HCT116 (cell line): Measurements from ENCODE around the gene M6PR. TPM values are rescaled to one million over a fixed set of nuclear protein-coding genes. Genes with fewer than 3 reads are reported as not detected.

Experiments
- ATAC-seq: fragments of 200-7000 bp; cut with Tn5 transposase; 2 replicates; pipeline ENCODE4 v1.9.1; 2020; ENCODE audit warnings: mild to moderate bottlenecking, moderate library complexity
- BruUV-seq: library from RNA; stranded (reverse); fragments of 400-500 nt; replicated peaks from 2 replicates; lab custom pipeline; 2021; lab: Mats Ljungman, UMichigan
- CTCF ChIA-PET: fragments of 300-600 bp; sonication (Branson Sonifier 250); formaldehyde crosslinking; loops from one replicate; lab custom pipeline; 2021; ENCODE audit warnings: antibody characterized with exemption; lab: Charles Lee
- POLR2A ChIA-PET: fragments of 300-600, 350-600 bp; sonication (Branson Sonifier 250); formaldehyde crosslinking; loops from one replicate; lab custom pipeline; 2021; ENCODE audit warnings: antibody characterized with exemption; lab: Charles Lee
- RAD21 ChIA-PET, 2 experiments: fragments of 300-600 bp; sonication (Branson Sonifier 250); formaldehyde crosslinking; loops; one replicate each; lab custom pipeline; 2023; ENCODE audit warnings: low total read pairs in 2 of 2; ENCODE audit not compliant: uncharacterized antibody in 2 of 2, unreplicated experiment in 2 of 2, low non-redundant PET in 1 of 2; lab: Charles Lee
- DNase-seq: peaks from one replicate; pipeline ENCODE4 v3.0.0-alpha.2; 2010; ENCODE audit warnings: low read depth, low spot score
- H2AFZ ChIP-seq: fragments of 200-600 bp; shearing (Covaris generic), sonication (generic); 2 replicates; pipeline ENCODE4 v1.6.1; 2017; ENCODE audit warnings: low read depth, mixed run types, mixed read lengths, antibody characterized with exemption, low read length; ENCODE audit not compliant: poor library complexity, severe bottlenecking
- H3K27ac ChIP-seq: 2 replicates; pipeline ENCODE4 v1.5.1; 2012; ENCODE audit warnings: low read depth, low read length
- H3K27me3 ChIP-seq: fragments of 200-600 bp; sonication (generic); 2 replicates; pipeline ENCODE4 v1.6.1; 2016; ENCODE audit warnings: mixed run types, low read length, mixed read lengths; ENCODE audit not compliant: insufficient read depth
- H3K36me3 ChIP-seq, 2 experiments: fragments of 200-500 bp in 1 of 2; fragments of 200-600 bp in 1 of 2; sonication (Bioruptor generic) in 1 of 2; sonication (generic) in 1 of 2; 2 replicates each; pipeline versions ENCODE4 v1.5.1 to v1.6.1; 2014 to 2016; ENCODE audit warnings: low read length in 2 of 2, inconsistent platforms in 1 of 2, mixed read lengths in 1 of 2, mixed run types in 1 of 2; ENCODE audit not compliant: insufficient read depth in 2 of 2, control insufficient read depth in 1 of 2
- H3K4me1 ChIP-seq, 2 experiments: fragments of 200-600 bp in 1 of 2; sonication (generic) in 1 of 2; 2 replicates each; pipeline versions ENCODE4 v1.5.1 to v1.6.1; 2012 to 2017; ENCODE audit warnings: low read length in 2 of 2, inconsistent platforms in 1 of 2, mild to moderate bottlenecking in 1 of 2, mixed read lengths in 1 of 2, mixed run types in 1 of 2, moderate library complexity in 1 of 2; ENCODE audit not compliant: insufficient read depth in 2 of 2, control insufficient read depth in 1 of 2
- H3K4me2 ChIP-seq: fragments of 200-600 bp; sonication (generic); 2 replicates; pipeline ENCODE4 v1.6.1; 2017; ENCODE audit warnings: mixed run types, low read length, mixed read lengths
- H3K4me3 ChIP-seq, 2 experiments: fragments of 200-600 bp in 1 of 2; sonication (generic) in 1 of 2; replicated peaks in 1 of 2; 2 replicates each; pipeline ENCODE4 v1.5.1; 2011 to 2016; ENCODE audit warnings: low read length in 2 of 2, control low read depth in 1 of 2, low read depth in 1 of 2, mild to moderate bottlenecking in 1 of 2, mixed read lengths in 1 of 2, mixed run types in 1 of 2
- H3K79me2 ChIP-seq: fragments of 200-600 bp; sonication (generic); 2 replicates; pipeline ENCODE4 v1.6.1; 2017; ENCODE audit warnings: mild to moderate bottlenecking, mixed run types, low read length, moderate library complexity, mixed read lengths; ENCODE audit not compliant: insufficient read depth
- H3K9ac ChIP-seq: fragments of 200-600 bp; sonication (generic); 2 replicates; pipeline ENCODE4 v1.6.1; 2016; ENCODE audit warnings: low read length, mixed read lengths
- H3K9me2 ChIP-seq: fragments of 200-600 bp; sonication (generic), shearing (Covaris generic); 2 replicates; pipeline ENCODE4 v1.6.1; 2017; ENCODE audit warnings: mixed run types, mild to moderate bottlenecking, moderate library complexity; ENCODE audit not compliant: insufficient read depth
- H3K9me3 ChIP-seq, 2 experiments: fragments of 200-500 bp in 1 of 2; fragments of 200-600 bp in 1 of 2; sonication (Bioruptor generic) in 1 of 2; sonication (generic) in 1 of 2; 2 replicates each; pipeline ENCODE4 v1.6.1; 2014 to 2017; ENCODE audit warnings: low read length in 2 of 2, mixed read lengths in 2 of 2, inconsistent platforms in 1 of 2, low read depth in 1 of 2, mild to moderate bottlenecking in 1 of 2, mixed run types in 1 of 2, moderate library complexity in 1 of 2; ENCODE audit not compliant: control insufficient read depth in 1 of 2, insufficient read depth in 1 of 2
- H4K20me1 ChIP-seq: fragments of 200-600 bp; sonication (generic), shearing (Covaris generic); 2 replicates; pipeline ENCODE4 v1.6.1; 2017; ENCODE audit warnings: mixed run types, mild to moderate bottlenecking, moderate library complexity; ENCODE audit not compliant: insufficient read depth
- POLR2A ChIP-seq: IDR thresholded peaks from 2 replicates; pipeline ENCODE4 v1.7.0; 2011; ENCODE audit warnings: borderline replicate concordance; ENCODE audit not compliant: insufficient read depth, insufficient read length; ENCODE audit errors: extremely low read depth
- POLR2AphosphoS5 ChIP-seq: IDR thresholded peaks from 2 replicates; pipeline ENCODE4 v1.6.1; 2011; ENCODE audit warnings: mild to moderate bottlenecking, low read depth, low read length, moderate library complexity
- RAD21 ChIP-seq: IDR thresholded peaks from 2 replicates; pipeline ENCODE4 v1.6.1; 2012; ENCODE audit warnings: low read depth, mild to moderate bottlenecking
- SP1 ChIP-seq: IDR thresholded peaks from 2 replicates; pipeline ENCODE4 v1.6.1; 2012; ENCODE audit warnings: low read depth
- intact Hi-C: fragments of 100-400 bp; cut with micrococcal nuclease; formaldehyde crosslinking; loops from 2 replicates; pipeline ENCODE4 v1.10.0; 2022
- total RNA-seq: library from RNA; stranded (reverse); gene quantifications from one replicate; pipeline ENCODE4 v1.2.1, GENCODE V29; 2021; ENCODE audit not compliant: unreplicated experiment
- TF ChIP-seq, protein P1 (sequence below): IDR thresholded peaks from 2 replicates; pipeline ENCODE4 v1.6.1; 2012
- TF ChIP-seq, protein P2 (sequence below): IDR thresholded peaks from 2 replicates; pipeline ENCODE4 v1.6.1; 2012; ENCODE audit warnings: low read depth

The M6PR gene
- total RNA-seq, 1 experiment from 2014 or later, result 142 TPM

DNA sequence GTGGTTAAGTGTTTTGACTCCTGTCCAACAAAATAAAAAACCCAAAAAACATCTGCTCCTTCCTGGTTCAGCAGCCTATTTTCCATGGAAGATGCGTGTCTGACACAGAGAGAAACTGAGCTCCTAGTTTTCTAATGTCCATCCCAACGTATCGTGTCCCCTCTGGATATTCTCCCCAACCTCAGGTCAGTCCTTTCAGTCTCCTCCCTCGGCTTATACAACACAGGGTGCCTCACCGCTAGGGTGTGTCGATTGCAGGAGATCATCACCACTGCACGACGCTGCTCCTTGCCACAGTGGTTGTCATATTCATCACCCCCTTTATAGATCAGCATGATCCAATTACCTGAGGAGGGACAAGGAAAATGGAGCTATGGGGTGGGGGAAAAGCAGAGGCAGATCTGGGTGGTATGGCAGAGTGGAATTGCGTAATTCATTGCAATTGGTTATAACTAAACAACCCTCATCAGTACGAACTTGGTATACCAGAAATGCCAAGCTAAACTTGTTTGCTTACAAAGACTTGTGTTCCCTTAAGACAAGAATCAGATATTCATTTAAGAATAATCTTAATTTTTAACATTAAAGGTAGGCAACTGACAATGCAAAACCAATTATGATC, 5.8 kb downstream of the M6PR start:
- ChIA-PET POLR2A (no interaction called here), RAD21 (no interaction called here), CTCF (interaction anchor here (1.5 kb wide), 1 partner anchor 31 kb away, joined by 3 read pairs; no protein-coding TSS in a partner anchor)
- Histone ChIP-seq H2AFZ (no peak overlapping the region), H3K36me3 (peaks cover 29% of the 10 kb centered on the region in 2 experiments), H3K27ac (no peak overlapping the region), H3K4me2 (no peak overlapping the region), H3K9me3 (no peaks in the 10 kb centered on the region), H4K20me1 (no peaks in the 10 kb centered on the region; the same call in 1 of the 2 replicates), H3K4me3 (no peak overlapping the region)
- BruUV-seq, result no TSS peak
- TF ChIP-seq, protein P1, sequence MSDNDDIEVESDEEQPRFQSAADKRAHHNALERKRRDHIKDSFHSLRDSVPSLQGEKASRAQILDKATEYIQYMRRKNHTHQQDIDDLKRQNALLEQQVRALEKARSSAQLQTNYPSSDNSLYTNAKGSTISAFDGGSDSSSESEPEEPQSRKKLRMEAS, result no peak
- no peak for TF ChIP-seq SP1
- no peak for TF ChIP-seq RAD21
- TF ChIP-seq POLR2A, result no peak
- no peak for TF ChIP-seq POLR2AphosphoS5
- TF ChIP-seq, protein P2, sequence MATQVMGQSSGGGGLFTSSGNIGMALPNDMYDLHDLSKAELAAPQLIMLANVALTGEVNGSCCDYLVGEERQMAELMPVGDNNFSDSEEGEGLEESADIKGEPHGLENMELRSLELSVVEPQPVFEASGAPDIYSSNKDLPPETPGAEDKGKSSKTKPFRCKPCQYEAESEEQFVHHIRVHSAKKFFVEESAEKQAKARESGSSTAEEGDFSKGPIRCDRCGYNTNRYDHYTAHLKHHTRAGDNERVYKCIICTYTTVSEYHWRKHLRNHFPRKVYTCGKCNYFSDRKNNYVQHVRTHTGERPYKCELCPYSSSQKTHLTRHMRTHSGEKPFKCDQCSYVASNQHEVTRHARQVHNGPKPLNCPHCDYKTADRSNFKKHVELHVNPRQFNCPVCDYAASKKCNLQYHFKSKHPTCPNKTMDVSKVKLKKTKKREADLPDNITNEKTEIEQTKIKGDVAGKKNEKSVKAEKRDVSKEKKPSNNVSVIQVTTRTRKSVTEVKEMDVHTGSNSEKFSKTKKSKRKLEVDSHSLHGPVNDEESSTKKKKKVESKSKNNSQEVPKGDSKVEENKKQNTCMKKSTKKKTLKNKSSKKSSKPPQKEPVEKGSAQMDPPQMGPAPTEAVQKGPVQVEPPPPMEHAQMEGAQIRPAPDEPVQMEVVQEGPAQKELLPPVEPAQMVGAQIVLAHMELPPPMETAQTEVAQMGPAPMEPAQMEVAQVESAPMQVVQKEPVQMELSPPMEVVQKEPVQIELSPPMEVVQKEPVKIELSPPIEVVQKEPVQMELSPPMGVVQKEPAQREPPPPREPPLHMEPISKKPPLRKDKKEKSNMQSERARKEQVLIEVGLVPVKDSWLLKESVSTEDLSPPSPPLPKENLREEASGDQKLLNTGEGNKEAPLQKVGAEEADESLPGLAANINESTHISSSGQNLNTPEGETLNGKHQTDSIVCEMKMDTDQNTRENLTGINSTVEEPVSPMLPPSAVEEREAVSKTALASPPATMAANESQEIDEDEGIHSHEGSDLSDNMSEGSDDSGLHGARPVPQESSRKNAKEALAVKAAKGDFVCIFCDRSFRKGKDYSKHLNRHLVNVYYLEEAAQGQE, result no peak
- TF ChIP-seq, all 23 proteins: peak for 0
- H3K27me3 ChIP-seq, result no peaks in the 10 kb centered on the region
- H3K9ac ChIP-seq, result no peak overlapping the region
- DNase-seq, result no peak
- H3K4me1 ChIP-seq, result peaks cover 3 to 11% of the 10 kb centered on the region in 2 experiments; a peak in 3 of 4 replicates
- intact Hi-C loops, result no loop called here
- H3K79me2 ChIP-seq, result peaks cover 36% of the 10 kb centered on the region
- ATAC-seq, result no peak
- H3K9me2 ChIP-seq, result no peaks in the 10 kb centered on the region
